ENCODE data around the gene YIPF5.

The YIPF5 gene

DNA sequence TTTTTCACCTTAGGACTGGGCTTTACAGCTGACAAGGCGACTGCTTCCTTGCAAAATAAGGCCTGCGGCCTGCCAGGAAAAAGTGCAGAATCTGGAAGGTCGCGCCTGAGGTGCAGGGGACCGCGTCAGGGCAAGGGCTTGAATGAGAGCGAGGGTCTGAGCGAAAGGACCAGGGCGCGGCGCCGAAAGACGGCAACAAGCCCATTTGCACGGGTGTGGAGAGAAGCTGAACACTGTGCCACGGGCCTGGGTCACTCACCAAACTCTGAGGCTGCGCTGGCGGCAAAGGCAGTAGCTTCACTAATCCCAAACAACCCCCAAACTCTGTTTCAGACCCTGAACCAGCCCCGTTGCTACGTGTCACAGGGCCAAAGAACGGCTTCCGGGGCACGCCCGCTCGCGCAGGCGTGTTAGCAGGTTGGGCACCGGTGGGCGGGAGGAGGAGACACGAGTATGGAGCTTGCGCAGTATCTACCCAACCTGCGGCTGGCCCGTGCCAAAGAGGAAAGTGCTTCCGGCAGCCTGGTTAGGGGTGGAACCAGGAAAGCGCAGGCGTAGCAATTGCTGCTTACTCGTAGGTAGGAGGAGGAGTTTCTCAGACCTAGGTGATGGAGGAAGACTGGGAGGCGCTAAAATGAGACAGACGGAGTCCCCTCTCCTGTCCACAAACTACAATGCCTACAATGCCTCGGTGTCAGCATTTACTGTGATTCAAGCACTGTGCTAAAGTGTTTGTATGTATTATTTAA lies at the start of gene YIPF5, which contains the start of gene KCTD16:
TSS of gene YIPF5 (minus strand) at position 384 of the 749 bp plus-strand sequence. CDS start 704 bp downstream, outside the sequence.
TSS of gene KCTD16 (plus strand) at position 598 of the 749 bp plus-strand sequence.
- TF ChIP-seq ZFX (IDR thresholded peaks at IDR 0.05; ENCODE audit: borderline replicate concordance) = no peak
- TF ChIP-seq, protein P1, sequence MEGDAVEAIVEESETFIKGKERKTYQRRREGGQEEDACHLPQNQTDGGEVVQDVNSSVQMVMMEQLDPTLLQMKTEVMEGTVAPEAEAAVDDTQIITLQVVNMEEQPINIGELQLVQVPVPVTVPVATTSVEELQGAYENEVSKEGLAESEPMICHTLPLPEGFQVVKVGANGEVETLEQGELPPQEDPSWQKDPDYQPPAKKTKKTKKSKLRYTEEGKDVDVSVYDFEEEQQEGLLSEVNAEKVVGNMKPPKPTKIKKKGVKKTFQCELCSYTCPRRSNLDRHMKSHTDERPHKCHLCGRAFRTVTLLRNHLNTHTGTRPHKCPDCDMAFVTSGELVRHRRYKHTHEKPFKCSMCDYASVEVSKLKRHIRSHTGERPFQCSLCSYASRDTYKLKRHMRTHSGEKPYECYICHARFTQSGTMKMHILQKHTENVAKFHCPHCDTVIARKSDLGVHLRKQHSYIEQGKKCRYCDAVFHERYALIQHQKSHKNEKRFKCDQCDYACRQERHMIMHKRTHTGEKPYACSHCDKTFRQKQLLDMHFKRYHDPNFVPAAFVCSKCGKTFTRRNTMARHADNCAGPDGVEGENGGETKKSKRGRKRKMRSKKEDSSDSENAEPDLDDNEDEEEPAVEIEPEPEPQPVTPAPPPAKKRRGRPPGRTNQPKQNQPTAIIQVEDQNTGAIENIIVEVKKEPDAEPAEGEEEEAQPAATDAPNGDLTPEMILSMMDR (IDR thresholded peaks at IDR 0.05) = no peak

DNA sequence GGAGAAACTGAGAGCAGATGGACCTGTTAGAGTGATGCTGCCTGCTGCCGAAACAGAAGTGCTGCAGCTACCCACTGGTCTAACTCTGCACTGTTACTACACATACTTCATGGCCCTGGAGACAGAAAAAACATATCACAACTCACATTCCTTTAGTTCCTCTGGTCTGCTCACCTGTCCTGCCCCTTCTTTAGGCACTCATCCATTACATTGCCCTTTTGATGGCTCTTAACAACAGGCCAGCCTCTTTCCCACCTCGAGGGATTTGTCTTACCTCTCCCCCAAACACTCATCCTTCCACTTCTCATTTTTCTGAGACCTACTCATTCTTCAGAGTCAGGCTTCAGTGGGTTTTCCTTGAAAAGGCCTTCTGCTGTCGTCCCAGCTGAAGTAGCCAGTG lies 49.4 kb upstream of the YIPF5 start:
- TF ChIP-seq, protein P1 (IDR thresholded peaks at IDR 0.05) = no peak
- TF ChIP-seq ZFX (IDR thresholded peaks at IDR 0.05; ENCODE audit: borderline replicate concordance) = no peak

More for the DNA sequence above, at the start of gene YIPF5, which contains the start of gene KCTD16:
- H3K27ac ChIP-seq = peak within 1 kb of the TSS; percentile 56

DNA sequence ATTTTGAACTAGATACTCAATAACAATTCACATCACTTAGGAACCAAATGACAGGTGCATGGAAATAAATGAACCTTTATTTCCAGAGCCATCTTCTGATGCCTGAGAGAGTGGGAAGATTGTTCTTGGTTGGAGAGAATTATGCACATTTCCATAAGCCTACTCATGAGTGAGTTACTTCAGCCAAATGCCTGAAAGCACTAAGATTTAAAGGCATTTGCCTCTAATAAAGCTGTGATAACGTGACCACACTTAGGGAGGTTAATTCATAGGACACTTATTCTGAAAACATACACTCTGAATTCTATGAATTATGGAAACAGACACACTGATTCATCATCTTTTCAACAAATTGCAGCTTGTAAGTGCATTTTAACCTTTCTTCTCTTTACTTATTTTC lies 40.2 kb upstream of the YIPF5 start:
- TF ChIP-seq ZFX (IDR thresholded peaks at IDR 0.05; ENCODE audit: borderline replicate concordance) = no peak
- TF ChIP-seq, protein P1 (IDR thresholded peaks at IDR 0.05) = no peak
- H3K27ac ChIP-seq = no peak overlapping the region

More for the DNA sequence above, 49.4 kb upstream of the YIPF5 start:
- H3K27ac ChIP-seq = no peak overlapping the region

DNA sequence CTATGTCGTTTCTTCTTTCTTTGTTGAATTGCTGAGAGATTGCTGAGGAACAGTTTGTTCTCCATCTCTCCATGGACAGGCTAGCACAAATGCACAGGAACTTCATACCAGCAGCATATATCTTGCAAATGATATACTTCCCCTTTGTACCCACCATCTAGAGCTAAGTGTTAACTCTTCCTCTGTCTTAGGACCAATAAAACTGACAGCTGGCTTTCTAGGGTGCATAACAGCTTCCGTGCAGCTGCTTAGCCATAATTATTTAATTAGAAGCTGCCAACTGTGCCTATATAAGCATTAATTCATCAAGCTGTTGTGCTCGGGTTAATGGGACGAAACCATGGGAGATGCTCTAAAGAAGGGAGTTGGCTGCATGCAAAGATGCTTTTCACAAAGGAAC lies 38.9 kb upstream of the YIPF5 start:
- no peak overlapping the region for H3K27ac ChIP-seq
- TF ChIP-seq, protein P1 (IDR thresholded peaks at IDR 0.05) = no peak
- TF ChIP-seq ZFX (IDR thresholded peaks at IDR 0.05; ENCODE audit: borderline replicate concordance) = no peak

DNA sequence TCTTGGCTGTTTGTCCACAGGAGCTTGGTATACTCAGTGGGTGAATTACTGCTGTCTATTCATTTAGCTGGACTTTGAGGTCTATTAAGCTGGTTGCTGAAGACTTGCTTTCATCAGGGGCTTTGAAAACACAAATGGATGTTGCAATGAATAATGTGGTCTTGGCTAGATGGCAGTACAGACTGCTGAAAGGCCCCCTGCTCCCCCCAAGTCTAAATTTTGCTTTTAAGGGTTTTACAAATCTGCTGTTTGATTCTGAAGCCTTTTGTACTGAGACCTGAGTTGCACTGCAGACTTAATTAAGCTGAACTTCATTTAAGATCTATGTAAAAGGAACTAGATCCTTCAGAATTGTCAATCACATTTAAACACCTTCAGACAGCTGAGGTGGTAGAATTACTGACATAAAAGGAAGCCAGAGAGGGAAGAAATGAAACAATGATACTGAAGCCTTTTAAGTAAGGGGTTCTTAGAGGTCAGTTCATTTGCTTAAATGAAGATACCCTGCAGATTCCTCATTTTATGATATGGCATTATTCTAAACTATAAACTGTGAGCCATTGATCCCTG lies 37.5 kb upstream of the YIPF5 start:
- TF ChIP-seq, protein P1 (IDR thresholded peaks at IDR 0.05) = no peak
- no peak for TF ChIP-seq ZFX (IDR thresholded peaks at IDR 0.05; ENCODE audit: borderline replicate concordance)
- no peak overlapping the region for H3K27ac ChIP-seq

DNA sequence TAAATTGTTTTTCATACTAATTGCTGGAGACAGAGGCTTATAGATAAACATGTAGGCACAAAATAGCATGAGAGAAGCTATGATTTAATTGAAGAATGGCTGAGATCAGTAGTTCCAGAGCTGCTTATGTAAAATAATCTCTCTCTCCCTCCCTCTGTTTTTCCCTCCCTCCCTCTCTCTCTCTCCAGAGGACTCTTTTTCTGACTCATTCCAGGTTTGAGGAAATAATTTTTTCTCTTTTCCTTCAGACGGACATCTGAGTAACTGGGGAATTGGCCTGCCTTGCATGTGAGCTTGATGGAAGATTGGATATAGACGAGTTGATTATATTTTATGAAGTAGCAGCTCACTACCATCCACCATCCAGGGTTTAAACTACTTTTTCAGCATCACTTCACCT lies 35.7 kb upstream of the YIPF5 start:
- H3K27ac ChIP-seq = no peak overlapping the region
- TF ChIP-seq, protein P1 (IDR thresholded peaks at IDR 0.05) = no peak
- no peak for TF ChIP-seq ZFX (IDR thresholded peaks at IDR 0.05; ENCODE audit: borderline replicate concordance)

DNA sequence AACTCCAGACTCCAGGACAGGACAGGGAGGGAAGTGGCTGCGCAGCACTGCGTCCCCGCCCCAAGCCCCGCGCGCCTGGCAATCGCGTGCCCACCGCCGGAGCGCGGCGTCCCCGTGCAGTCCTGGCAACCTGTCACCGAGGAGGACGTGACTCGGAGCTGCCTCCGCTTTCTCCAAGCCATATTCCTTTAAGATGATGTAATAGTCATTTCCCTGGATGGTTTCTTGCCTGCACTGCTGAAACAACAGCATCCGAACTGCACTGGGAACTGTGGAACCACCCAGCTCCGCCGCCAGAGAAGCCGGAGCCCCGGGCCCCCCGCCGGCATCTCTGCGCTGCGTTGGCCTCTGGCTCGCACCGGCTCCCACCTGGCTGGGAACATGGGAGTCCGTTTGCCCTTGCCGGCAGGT lies 34.7 kb upstream of the YIPF5 start:
- no peak overlapping the region for H3K27ac ChIP-seq
- TF ChIP-seq, protein P1 (IDR thresholded peaks at IDR 0.05) = no peak
- no peak for TF ChIP-seq ZFX (IDR thresholded peaks at IDR 0.05; ENCODE audit: borderline replicate concordance)
